ENCODE data around the gene PTPN20. TPM values are rescaled to one million over a fixed set of nuclear protein-coding genes. Genes with fewer than 3 reads are reported as not detected.

PTPN20 gene
- total and polyA plus RNA-seq, 2 of the 8 experiments (the other 6 are each of a cell fraction or from before 2014, with no cell fraction given) = not detected

- Histone ChIP-seq H3K9ac (replicated peaks in 1 of 4; ENCODE audit: extremely low read depth in 1 of 4, low read depth in 3 of 4, low read length in 3 of 4) (no peak overlapping the region), H4K8ac (ENCODE audit: extremely low read depth, insufficient read depth, low read length) (peak overlapping the region; percentile 54; the same call in 1 of the 2 replicates), H4K20me1 (replicated peaks in 1 of 2; ENCODE audit: control insufficient read depth in 1 of 2, insufficient read depth in 2 of 2, low read length in 2 of 2) (no peaks in the 10 kb centered on the region), H2AK5ac (ENCODE audit: low read depth, low read length) (no peak overlapping the region), H3K23ac (ENCODE audit: insufficient read length) (no peak overlapping the region), H3K79me1 (ENCODE audit: low read depth, low read length) (no peaks in the 10 kb centered on the region), H2AFZ (ENCODE audit: low read length) (no peak overlapping the region), H2BK20ac (ENCODE audit: low read length) (no peak overlapping the region), H3K27ac (ENCODE audit: low read depth, low read length) (no peak overlapping the region), H4K5ac (ENCODE audit: insufficient read length, low read depth, low read length) (no peak overlapping the region), H2BK5ac (ENCODE audit: low read depth, low read length) (no peak overlapping the region), H3K9me3 (ENCODE audit: insufficient read depth in 2 of 2, low read depth in 1 of 2, low read length in 1 of 2) (no peaks in the 10 kb centered on the region), H3K4me1 (replicated peaks in 1 of 4; ENCODE audit: control insufficient read depth in 3 of 4, insufficient read depth in 4 of 4, low read length in 3 of 4) (no peaks in the 10 kb centered on the region), H3K4ac (replicated peaks; ENCODE audit: insufficient read length, low read depth, low read length) (no peak overlapping the region), H2BK15ac (ENCODE audit: low read length) (no peak overlapping the region), H3K56ac (replicated peaks; ENCODE audit: insufficient read length, low read depth, low read length) (no peak overlapping the region), H3K36me3 (ENCODE audit: control insufficient read depth in 2 of 4, insufficient read depth in 4 of 4, low read length in 3 of 4) (no peaks in the 10 kb centered on the region), H3K14ac (ENCODE audit: insufficient read length) (no peak overlapping the region), H3K27me3 (replicated peaks in 1 of 4; ENCODE audit: control insufficient read depth in 3 of 4, extremely low read depth in 1 of 4, insufficient read depth in 3 of 4, low read length in 3 of 4) (no peaks in the 10 kb centered on the region), H3K4me3 (ENCODE audit: extremely low read depth in 1 of 4, insufficient read depth in 2 of 4, low read depth in 3 of 4, low read length in 4 of 4) (no peak overlapping the region), H3K4me2 (ENCODE audit: insufficient read depth in 1 of 2, low read depth in 2 of 2, low read length in 2 of 2) (no peak overlapping the region), H2BK120ac (replicated peaks; ENCODE audit: low read depth, low read length) (no peak overlapping the region), H2BK12ac (ENCODE audit: low read depth, low read length) (no peak overlapping the region), H4K91ac (replicated peaks; ENCODE audit: insufficient read length, low read length) (no peak overlapping the region), H3K23me2 (ENCODE audit: low read depth, low read length) (no peaks in the 10 kb centered on the region), H3K79me2 (ENCODE audit: control insufficient read depth in 1 of 2, insufficient read depth in 2 of 2, low read length in 2 of 2) (no peaks in the 10 kb centered on the region), H3K18ac (ENCODE audit: extremely low read depth, low read length) (no peak overlapping the region)
- POLR2A ChIA-PET (ENCODE audit: partially characterized antibody) = no interaction called here
- no peak for TF ChIP-seq SP2 (IDR thresholded peaks at IDR 0.05; ENCODE audit: low read length)
- TF ChIP-seq GABPA (IDR thresholded peaks at IDR 0.05; ENCODE audit: borderline replicate concordance, insufficient read depth, low read length) = no peak
- TF ChIP-seq CREB1 (IDR thresholded peaks at IDR 0.05) = no peak
- TF ChIP-seq TAF1 (IDR thresholded peaks at IDR 0.05; ENCODE audit: low read depth, low read length) = no peak
- TF ChIP-seq MAFK (IDR thresholded peaks at IDR 0.05; ENCODE audit: low read depth, low read length) = no peak
- TF ChIP-seq POU5F1 (IDR thresholded peaks at IDR 0.05; ENCODE audit: low read depth, low read length) = no peak
- no peak for TF ChIP-seq POLR2AphosphoS5 (IDR thresholded peaks at IDR 0.05; ENCODE audit: low read depth, low read length)
- TF ChIP-seq TCF12 (IDR thresholded peaks at IDR 0.05; ENCODE audit: low read depth, low read length) = no peak
- TF ChIP-seq TAF7 (optimal IDR thresholded peaks at IDR 0.05; ENCODE audit: borderline replicate concordance, low read depth, low read length) = no peak
- no peak for TF ChIP-seq SP4 (IDR thresholded peaks at IDR 0.05; ENCODE audit: low read length)
- no peak for TF ChIP-seq SP1 (IDR thresholded peaks at IDR 0.05; ENCODE audit: low read depth, low read length)
- no peak for TF ChIP-seq JUN (IDR thresholded peaks at IDR 0.05; ENCODE audit: low read depth, low read length)
- TF ChIP-seq JUND (IDR thresholded peaks at IDR 0.05; ENCODE audit: low read length) = no peak
- FAIRE-seq = no peak
- no peak for DNase-seq (ENCODE audit: low read depth in 1 of 2, low spot score in 2 of 2)
- WGBS, 2 experiments (ENCODE audit: extremely low coverage in 1 of 2, insufficient coverage in 1 of 2, insufficient read length in 1 of 2, insufficient replicate concordance in 2 of 2, low coverage in 1 of 2, low lambda C conversion rate in 2 of 2, missing lambda C conversion rate in 1 of 2) = 80% methylated on average over 4 of the region's 4 CpGs; no CpG with 5 or more reads in 1 of the 2 experiments
- CTCF ChIA-PET (ENCODE audit: partially characterized antibody) = interaction anchor here (2.1 to 13.8 kb wide), 4 partner anchors 10 to 274 kb away, joined by 15 to 180 read pairs (median 48); no protein-coding TSS in a partner anchor
Observed at GRCh38 chr10:47035819-47036337, 124.7 kb downstream of the PTPN20 start.
